GM12878 (cell line): ENCODE results near the gene DYNLT2B. TPM values are rescaled to one million over a fixed set of nuclear protein-coding genes. Genes with fewer than 3 reads are reported as not detected.

Experiments
- BHLHE40 ChIP-seq, 2 experiments: fragments of 450-650 bp in 1 of 2; IDR thresholded peaks; 2 replicates each; pipeline ENCODE4 v1.6.1; 2011 to 2017; ENCODE audit warnings: low read depth in 2 of 2, borderline replicate concordance in 1 of 2, improper control_type of control experiment in 1 of 2, low read length in 1 of 2, mild to moderate bottlenecking in 1 of 2
- BRCA1 ChIP-seq: IDR thresholded peaks from 2 replicates; pipeline ENCODE4 v1.6.1; 2011; ENCODE audit warnings: low read depth, low read length, improper control_type of control experiment
- CEBPB ChIP-seq, 2 experiments: fragments of 150-350 bp in 1 of 2; IDR thresholded peaks; 2 replicates each; pipeline ENCODE4 v1.6.1; 2012 to 2014; ENCODE audit warnings: low read depth in 2 of 2, low read length in 2 of 2, borderline replicate concordance in 1 of 2, inconsistent platforms in 1 of 2
- CHD1 ChIP-seq: IDR thresholded peaks from 2 replicates; pipeline ENCODE4 v1.6.1; 2012; ENCODE audit warnings: low read depth, low read length, improper control_type of control experiment
- CREB1 ChIP-seq: IDR thresholded peaks from 2 replicates; pipeline ENCODE4 v1.6.1; 2012; ENCODE audit warnings: low read depth, mild to moderate bottlenecking, inconsistent platforms
- MTA2 ChIP-seq: fragments of 450-650 bp; IDR thresholded peaks from 2 replicates; pipeline ENCODE4 v1.6.1; 2016; ENCODE audit warnings: low read depth, mild to moderate bottlenecking, moderate library complexity
- NFXL1 ChIP-seq: fragments of 450-650 bp; IDR thresholded peaks from 2 replicates; pipeline ENCODE4 v1.6.1; 2017; ENCODE audit warnings: antibody characterized with exemption, mild to moderate bottlenecking, borderline replicate concordance
- YBX1 ChIP-seq: fragments of 450-650 bp; IDR thresholded peaks from 2 replicates; pipeline ENCODE4 v1.6.1; 2016; ENCODE audit warnings: antibody characterized with exemption
- YY1 ChIP-seq: IDR thresholded peaks from 2 replicates; pipeline ENCODE4 v1.6.1; 2011; ENCODE audit warnings: low read depth, mild to moderate bottlenecking, low read length
- ZSCAN29 ChIP-seq: fragments of 450-650 bp; IDR thresholded peaks from 2 replicates; pipeline ENCODE4 v1.6.1; 2017; ENCODE audit warnings: mild to moderate bottlenecking, moderate library complexity
- polyA plus RNA-seq, 11 experiments: library from polyadenylated mRNA; depleted of rRNA in 4 of 11; unstranded in 6 of 11; stranded (reverse) in 5 of 11; fragments of >200 nt; fragmentation: Nextera tagmentation in 4 of 11; fragmentation: Illumina TruSeq in 1 of 11; extraction: Ambion mirVana in 4 of 11; extraction: Trizol in 1 of 11; gene quantifications; 1 replicate in 1 of 11; 2 replicates in 10 of 11; pipeline versions ENCODE4 v1.2.1 to v1.2.3, GENCODE V29; 2011 to 2016; ENCODE audit warnings: inconsistent platforms in 2 of 11, missing spikeins in 2 of 11, low read depth in 1 of 11
- total RNA-seq, 4 experiments: library from RNA; depleted of rRNA in 3 of 4; stranded (reverse); fragments of >200 nt in 3 of 4; fragmentation: Illumina TruSeq in 1 of 4; extraction: Trizol in 1 of 4; gene quantifications; 2 replicates each; pipeline versions ENCODE4 v1.2.1 to v1.2.3, GENCODE V29; 2013 to 2021
- TF ChIP-seq, protein P1 (sequence below): fragments of 450-650 bp; formaldehyde crosslinking; IDR thresholded peaks from 2 replicates; pipeline ENCODE4 v1.5.0; 2022; ENCODE audit warnings: mild to moderate bottlenecking, missing genetic modification characterization
- TF ChIP-seq, protein P2 (sequence below): fragments of 450-650 bp; IDR thresholded peaks from 2 replicates; pipeline ENCODE4 v1.6.1; 2017; ENCODE audit warnings: borderline replicate concordance
- TF ChIP-seq, protein P3 (sequence below): fragments of 450-650 bp; IDR thresholded peaks from 2 replicates; pipeline ENCODE4 v1.6.1; 2017; ENCODE audit warnings: mild to moderate bottlenecking, low read depth, inconsistent platforms; ENCODE audit not compliant: poor library complexity, severe bottlenecking
- TF ChIP-seq, protein P4 (sequence below): fragments of 450-650 bp; conservative IDR thresholded peaks from 2 replicates; pipeline ENCODE4 v1.6.1; 2017; ENCODE audit warnings: mild to moderate bottlenecking, moderate library complexity
- TF ChIP-seq, protein P5 (sequence below): fragments of 450-650 bp; IDR thresholded peaks from 2 replicates; pipeline ENCODE4 v1.6.1; 2016; ENCODE audit warnings: mild to moderate bottlenecking, moderate library complexity, borderline replicate concordance

The DYNLT2B gene
- total and polyA plus RNA-seq, 10 of the 15 experiments (the other 5 are each of a cell fraction or from before 2014, with no cell fraction given) = 8.6 to 89.7 (median 21.9) TPM

DNA sequence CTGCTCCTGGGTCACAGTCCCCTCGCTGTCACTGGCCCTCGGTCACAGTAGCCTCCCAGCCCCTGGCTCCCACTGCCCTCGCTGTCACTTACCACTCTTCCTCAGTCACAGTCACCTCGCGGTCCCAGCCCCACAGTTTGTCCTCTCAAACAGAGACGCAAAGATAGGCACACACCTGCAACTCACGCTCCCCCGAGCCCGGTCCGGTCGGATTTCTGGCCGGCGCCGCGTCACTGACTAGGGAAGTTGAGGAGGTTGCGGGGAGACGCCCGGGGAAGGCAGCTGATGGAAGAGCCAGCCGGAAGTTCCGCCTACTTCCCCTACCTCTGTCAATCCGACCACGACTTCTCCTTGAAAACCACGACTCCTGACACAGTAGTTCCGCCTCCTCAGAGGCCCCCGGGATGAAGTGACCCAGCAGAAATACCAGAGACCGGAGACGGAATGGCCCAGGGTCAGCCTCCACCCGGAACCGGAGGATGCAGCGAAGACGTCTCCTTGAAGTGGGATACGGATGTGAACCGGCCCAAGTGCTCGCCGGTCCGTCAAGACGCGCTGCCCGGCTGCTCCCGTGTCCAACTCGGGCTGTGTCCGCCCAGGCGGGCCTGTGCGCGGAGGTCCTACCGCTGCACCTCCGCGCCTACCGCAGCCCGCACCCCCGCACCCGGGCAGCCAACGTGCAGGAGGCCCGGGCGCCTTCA, 30.4 kb downstream of the DYNLT2B start, which contains the start of gene PCYT1A (continued):
- TF ChIP-seq, protein P1, sequence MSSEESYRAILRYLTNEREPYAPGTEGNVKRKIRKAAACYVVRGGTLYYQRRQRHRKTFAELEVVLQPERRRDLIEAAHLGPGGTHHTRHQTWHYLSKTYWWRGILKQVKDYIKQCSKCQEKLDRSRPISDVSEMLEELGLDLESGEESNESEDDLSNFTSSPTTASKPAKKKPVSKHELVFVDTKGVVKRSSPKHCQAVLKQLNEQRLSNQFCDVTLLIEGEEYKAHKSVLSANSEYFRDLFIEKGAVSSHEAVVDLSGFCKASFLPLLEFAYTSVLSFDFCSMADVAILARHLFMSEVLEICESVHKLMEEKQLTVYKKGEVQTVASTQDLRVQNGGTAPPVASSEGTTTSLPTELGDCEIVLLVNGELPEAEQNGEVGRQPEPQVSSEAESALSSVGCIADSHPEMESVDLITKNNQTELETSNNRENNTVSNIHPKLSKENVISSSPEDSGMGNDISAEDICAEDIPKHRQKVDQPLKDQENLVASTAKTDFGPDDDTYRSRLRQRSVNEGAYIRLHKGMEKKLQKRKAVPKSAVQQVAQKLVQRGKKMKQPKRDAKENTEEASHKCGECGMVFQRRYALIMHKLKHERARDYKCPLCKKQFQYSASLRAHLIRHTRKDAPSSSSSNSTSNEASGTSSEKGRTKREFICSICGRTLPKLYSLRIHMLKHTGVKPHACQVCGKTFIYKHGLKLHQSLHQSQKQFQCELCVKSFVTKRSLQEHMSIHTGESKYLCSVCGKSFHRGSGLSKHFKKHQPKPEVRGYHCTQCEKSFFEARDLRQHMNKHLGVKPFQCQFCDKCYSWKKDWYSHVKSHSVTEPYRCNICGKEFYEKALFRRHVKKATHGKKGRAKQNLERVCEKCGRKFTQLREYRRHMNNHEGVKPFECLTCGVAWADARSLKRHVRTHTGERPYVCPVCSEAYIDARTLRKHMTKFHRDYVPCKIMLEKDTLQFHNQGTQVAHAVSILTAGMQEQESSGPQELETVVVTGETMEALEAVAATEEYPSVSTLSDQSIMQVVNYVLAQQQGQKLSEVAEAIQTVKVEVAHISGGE (CRISPR knock-in tag) = peak; percentile 86
- TF ChIP-seq YY1 (peak; percentile 69; the same call in 1 of the 2 replicates), YBX1 (no peak), BHLHE40 (IDR thresholded peaks at IDR 0.05; ENCODE audit: borderline replicate concordance in 1 of 2, low read depth in 2 of 2, low read length in 1 of 2) (peak in 1 of 2 experiments; percentile 59; a peak in 1 of 4 replicates), NFXL1 (no peak), CEBPB (IDR thresholded peaks at IDR 0.05; ENCODE audit: borderline replicate concordance in 1 of 2, low read depth in 2 of 2, low read length in 2 of 2) (no peak), BRCA1 (0 out of 2 replicates have a peak, but pooled peaks have one; percentile 23), CHD1 (no peak), ZSCAN29 (peak; percentile 72; the same call in 1 of the 2 replicates), MTA2 (peak; percentile 46; the same call in 1 of the 2 replicates), CREB1 (peak; percentile 65; the same call in 1 of the 2 replicates)
- TF ChIP-seq, protein P2, sequence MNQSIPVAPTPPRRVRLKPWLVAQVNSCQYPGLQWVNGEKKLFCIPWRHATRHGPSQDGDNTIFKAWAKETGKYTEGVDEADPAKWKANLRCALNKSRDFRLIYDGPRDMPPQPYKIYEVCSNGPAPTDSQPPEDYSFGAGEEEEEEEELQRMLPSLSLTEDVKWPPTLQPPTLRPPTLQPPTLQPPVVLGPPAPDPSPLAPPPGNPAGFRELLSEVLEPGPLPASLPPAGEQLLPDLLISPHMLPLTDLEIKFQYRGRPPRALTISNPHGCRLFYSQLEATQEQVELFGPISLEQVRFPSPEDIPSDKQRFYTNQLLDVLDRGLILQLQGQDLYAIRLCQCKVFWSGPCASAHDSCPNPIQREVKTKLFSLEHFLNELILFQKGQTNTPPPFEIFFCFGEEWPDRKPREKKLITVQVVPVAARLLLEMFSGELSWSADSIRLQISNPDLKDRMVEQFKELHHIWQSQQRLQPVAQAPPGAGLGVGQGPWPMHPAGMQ = no peak
- TF ChIP-seq, protein P3, sequence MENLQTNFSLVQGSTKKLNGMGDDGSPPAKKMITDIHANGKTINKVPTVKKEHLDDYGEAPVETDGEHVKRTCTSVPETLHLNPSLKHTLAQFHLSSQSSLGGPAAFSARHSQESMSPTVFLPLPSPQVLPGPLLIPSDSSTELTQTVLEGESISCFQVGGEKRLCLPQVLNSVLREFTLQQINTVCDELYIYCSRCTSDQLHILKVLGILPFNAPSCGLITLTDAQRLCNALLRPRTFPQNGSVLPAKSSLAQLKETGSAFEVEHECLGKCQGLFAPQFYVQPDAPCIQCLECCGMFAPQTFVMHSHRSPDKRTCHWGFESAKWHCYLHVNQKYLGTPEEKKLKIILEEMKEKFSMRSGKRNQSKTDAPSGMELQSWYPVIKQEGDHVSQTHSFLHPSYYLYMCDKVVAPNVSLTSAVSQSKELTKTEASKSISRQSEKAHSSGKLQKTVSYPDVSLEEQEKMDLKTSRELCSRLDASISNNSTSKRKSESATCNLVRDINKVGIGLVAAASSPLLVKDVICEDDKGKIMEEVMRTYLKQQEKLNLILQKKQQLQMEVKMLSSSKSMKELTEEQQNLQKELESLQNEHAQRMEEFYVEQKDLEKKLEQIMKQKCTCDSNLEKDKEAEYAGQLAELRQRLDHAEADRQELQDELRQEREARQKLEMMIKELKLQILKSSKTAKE = no peak
- TF ChIP-seq, protein P4, sequence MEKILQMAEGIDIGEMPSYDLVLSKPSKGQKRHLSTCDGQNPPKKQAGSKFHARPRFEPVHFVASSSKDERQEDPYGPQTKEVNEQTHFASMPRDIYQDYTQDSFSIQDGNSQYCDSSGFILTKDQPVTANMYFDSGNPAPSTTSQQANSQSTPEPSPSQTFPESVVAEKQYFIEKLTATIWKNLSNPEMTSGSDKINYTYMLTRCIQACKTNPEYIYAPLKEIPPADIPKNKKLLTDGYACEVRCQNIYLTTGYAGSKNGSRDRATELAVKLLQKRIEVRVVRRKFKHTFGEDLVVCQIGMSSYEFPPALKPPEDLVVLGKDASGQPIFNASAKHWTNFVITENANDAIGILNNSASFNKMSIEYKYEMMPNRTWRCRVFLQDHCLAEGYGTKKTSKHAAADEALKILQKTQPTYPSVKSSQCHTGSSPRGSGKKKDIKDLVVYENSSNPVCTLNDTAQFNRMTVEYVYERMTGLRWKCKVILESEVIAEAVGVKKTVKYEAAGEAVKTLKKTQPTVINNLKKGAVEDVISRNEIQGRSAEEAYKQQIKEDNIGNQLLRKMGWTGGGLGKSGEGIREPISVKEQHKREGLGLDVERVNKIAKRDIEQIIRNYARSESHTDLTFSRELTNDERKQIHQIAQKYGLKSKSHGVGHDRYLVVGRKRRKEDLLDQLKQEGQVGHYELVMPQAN = peak; percentile 71
- TF ChIP-seq, protein P5, sequence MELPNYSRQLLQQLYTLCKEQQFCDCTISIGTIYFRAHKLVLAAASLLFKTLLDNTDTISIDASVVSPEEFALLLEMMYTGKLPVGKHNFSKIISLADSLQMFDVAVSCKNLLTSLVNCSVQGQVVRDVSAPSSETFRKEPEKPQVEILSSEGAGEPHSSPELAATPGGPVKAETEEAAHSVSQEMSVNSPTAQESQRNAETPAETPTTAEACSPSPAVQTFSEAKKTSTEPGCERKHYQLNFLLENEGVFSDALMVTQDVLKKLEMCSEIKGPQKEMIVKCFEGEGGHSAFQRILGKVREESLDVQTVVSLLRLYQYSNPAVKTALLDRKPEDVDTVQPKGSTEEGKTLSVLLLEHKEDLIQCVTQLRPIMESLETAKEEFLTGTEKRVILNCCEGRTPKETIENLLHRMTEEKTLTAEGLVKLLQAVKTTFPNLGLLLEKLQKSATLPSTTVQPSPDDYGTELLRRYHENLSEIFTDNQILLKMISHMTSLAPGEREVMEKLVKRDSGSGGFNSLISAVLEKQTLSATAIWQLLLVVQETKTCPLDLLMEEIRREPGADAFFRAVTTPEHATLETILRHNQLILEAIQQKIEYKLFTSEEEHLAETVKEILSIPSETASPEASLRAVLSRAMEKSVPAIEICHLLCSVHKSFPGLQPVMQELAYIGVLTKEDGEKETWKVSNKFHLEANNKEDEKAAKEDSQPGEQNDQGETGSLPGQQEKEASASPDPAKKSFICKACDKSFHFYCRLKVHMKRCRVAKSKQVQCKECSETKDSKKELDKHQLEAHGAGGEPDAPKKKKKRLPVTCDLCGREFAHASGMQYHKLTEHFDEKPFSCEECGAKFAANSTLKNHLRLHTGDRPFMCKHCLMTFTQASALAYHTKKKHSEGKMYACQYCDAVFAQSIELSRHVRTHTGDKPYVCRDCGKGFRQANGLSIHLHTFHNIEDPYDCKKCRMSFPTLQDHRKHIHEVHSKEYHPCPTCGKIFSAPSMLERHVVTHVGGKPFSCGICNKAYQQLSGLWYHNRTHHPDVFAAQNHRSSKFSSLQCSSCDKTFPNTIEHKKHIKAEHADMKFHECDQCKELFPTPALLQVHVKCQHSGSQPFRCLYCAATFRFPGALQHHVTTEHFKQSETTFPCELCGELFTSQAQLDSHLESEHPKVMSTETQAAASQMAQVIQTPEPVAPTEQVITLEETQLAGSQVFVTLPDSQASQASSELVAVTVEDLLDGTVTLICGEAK = peak; percentile 98
